Measurements from ENCODE around the gene RAD21L1. TPM values are rescaled to one million over a fixed set of nuclear protein-coding genes. Genes with fewer than 3 reads are reported as not detected.

Gene RAD21L1
- total RNA-seq = under 1 TPM in 1 of 2 donors, not detected in 1; 0.23 TPM
- polyA plus RNA-seq = under 1 TPM in 1 of 2 donors, not detected in 1; 0.02 TPM
- long read RNA-seq, donor 1 = 0 reads
- long read RNA-seq, donor 2 = 0 reads
- long read RNA-seq, donor 3 = 0 reads
- long read RNA-seq, donor 4 = 0 reads
- long read RNA-seq, donor 5 = 0 reads

DNA sequence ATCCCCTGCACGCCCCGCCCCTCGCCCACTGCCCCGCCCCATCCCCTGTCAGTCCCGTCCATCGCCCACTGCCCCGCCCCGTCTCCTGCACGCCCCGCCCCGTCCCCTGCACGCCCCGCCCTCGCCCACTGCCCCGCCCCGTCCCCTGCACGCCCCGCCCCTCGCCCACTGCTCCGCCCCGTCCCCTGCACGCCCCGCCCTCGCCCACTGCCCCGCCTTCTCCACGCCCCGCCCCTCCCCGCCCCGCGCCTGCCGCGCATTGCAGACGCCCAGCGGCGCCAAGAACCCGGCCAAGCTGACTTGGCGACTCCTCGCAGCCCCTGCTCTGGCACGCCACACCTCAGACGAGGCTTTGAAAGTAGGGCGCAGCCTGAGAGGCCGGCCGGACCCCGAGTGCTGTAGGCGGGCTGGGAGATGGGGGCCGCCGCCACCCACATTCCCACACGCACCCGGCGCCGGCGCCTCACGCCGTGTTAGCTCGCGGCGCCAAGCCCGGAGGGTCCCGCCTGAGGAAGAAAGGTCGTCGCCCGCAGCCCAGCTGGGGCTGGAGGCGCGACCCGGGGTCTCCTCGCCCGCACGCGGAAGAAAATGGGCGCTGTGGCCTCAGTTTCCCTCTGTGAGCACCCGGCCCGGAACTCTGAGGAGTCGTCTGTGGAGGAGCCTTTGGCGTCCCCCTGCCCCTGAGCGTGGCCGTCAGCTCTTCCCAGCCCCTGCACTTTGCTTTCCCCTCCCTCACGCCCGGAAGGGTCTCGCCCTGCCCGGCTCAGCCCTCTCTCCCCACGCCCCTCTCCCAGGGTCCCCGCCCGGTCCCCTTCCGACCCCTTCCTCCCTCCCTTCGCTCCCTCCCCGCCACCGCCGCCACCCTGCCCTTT lies at the start of gene RAD21L1:
TSS of gene RAD21L1 (plus strand) at position 262 of the 872 bp plus-strand sequence. CDS start 2,410 bp downstream, outside the sequence.
- peaks cover 0 to 6% (median 0%) of the 10 kb centered on the region in 5 donors for H3K4me1 ChIP-seq (ENCODE audit: control insufficient read depth in 5 of 5, insufficient read depth in 5 of 5, low read length in 5 of 5)
- no peaks in the 10 kb centered on the region for H3K36me3 ChIP-seq (ENCODE audit: control insufficient read depth in 4 of 4, insufficient read depth in 4 of 4, low read length in 4 of 4)
- ATAC-seq (ENCODE audit: insufficient read depth, low FRiP score) (peak; percentile 96), DNase-seq (peak; percentile 71 to 85 (median 82))
- TF ChIP-seq, protein P1, sequence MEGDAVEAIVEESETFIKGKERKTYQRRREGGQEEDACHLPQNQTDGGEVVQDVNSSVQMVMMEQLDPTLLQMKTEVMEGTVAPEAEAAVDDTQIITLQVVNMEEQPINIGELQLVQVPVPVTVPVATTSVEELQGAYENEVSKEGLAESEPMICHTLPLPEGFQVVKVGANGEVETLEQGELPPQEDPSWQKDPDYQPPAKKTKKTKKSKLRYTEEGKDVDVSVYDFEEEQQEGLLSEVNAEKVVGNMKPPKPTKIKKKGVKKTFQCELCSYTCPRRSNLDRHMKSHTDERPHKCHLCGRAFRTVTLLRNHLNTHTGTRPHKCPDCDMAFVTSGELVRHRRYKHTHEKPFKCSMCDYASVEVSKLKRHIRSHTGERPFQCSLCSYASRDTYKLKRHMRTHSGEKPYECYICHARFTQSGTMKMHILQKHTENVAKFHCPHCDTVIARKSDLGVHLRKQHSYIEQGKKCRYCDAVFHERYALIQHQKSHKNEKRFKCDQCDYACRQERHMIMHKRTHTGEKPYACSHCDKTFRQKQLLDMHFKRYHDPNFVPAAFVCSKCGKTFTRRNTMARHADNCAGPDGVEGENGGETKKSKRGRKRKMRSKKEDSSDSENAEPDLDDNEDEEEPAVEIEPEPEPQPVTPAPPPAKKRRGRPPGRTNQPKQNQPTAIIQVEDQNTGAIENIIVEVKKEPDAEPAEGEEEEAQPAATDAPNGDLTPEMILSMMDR (IDR thresholded peaks at IDR 0.05; ENCODE audit: control extremely low read depth, extremely low read depth) = no peak
- peak within 1 kb of the TSS; percentile 50 for H3K4me3 ChIP-seq
- peak within 1 kb of the TSS in 1 of 2 donors; percentile 25 for H3K9ac ChIP-seq (ENCODE audit: insufficient read depth in 1 of 2, low read length in 2 of 2)
- H3K27ac ChIP-seq (ENCODE audit: low read depth in 1 of 2, low read length in 1 of 2) = peak within 1 kb of the TSS in 1 of 2 donors; percentile 72
- no peaks in the 10 kb centered on the region for H3K9me3 ChIP-seq (ENCODE audit: control insufficient read depth in 4 of 4, insufficient read depth in 3 of 4, low read length in 3 of 4)
- whole genome bisulfite sequencing, 2 donors = 0 to 2% methylated on average over 39 to 87 of the region's 88 CpGs
- peaks cover 0 to 36% (median 22%) of the 10 kb centered on the region in 3 donors for H3K27me3 ChIP-seq (ENCODE audit: control insufficient read depth in 3 of 3, insufficient read depth in 3 of 3, low read length in 2 of 3)

- Histone ChIP-seq H3K4me3 (no peak overlapping the region), H3K9me3 (ENCODE audit: control insufficient read depth in 4 of 4, insufficient read depth in 3 of 4, low read length in 3 of 4) (no peaks in the 10 kb centered on the region), H3K36me3 (ENCODE audit: control insufficient read depth in 4 of 4, insufficient read depth in 4 of 4, low read length in 4 of 4) (peaks cover 5 to 33% (median 13%) of the 10 kb centered on the region in 4 donors), H3K4me1 (ENCODE audit: control insufficient read depth in 5 of 5, insufficient read depth in 5 of 5, low read length in 5 of 5) (no peaks in the 10 kb centered on the region), H3K27ac (ENCODE audit: low read depth in 1 of 2, low read length in 1 of 2) (no peak overlapping the region), H3K9ac (ENCODE audit: insufficient read depth in 1 of 2, low read length in 2 of 2) (no peak overlapping the region), H3K27me3 (ENCODE audit: control insufficient read depth in 3 of 3, insufficient read depth in 3 of 3, low read length in 2 of 3) (no peaks in the 10 kb centered on the region)
- DNase-seq (no peak), ATAC-seq (ENCODE audit: insufficient read depth, low FRiP score) (no peak)
- 86 to 91% methylated on average over 5 of the region's 5 CpGs for WGBS, 2 donors
- TF ChIP-seq, protein P1 (IDR thresholded peaks at IDR 0.05; ENCODE audit: control extremely low read depth, extremely low read depth) = no peak
Observed at GRCh38 chr20:1177680-1178079, 48.2 kb upstream of the RAD21L1 start.

- Histone ChIP-seq H3K27ac (ENCODE audit: low read depth in 1 of 2, low read length in 1 of 2) (no peak overlapping the region), H3K4me3 (no peak overlapping the region), H3K27me3 (ENCODE audit: control insufficient read depth in 3 of 3, insufficient read depth in 3 of 3, low read length in 2 of 3) (peaks cover 0 to 3% (median 0%) of the 10 kb centered on the region in 3 donors), H3K9me3 (ENCODE audit: control insufficient read depth in 4 of 4, insufficient read depth in 3 of 4, low read length in 3 of 4) (no peaks in the 10 kb centered on the region), H3K36me3 (ENCODE audit: control insufficient read depth in 4 of 4, insufficient read depth in 4 of 4, low read length in 4 of 4) (peaks cover 2 to 30% (median 12%) of the 10 kb centered on the region in 4 donors), H3K4me1 (ENCODE audit: control insufficient read depth in 5 of 5, insufficient read depth in 5 of 5, low read length in 5 of 5) (no peaks in the 10 kb centered on the region), H3K9ac (ENCODE audit: insufficient read depth in 1 of 2, low read length in 2 of 2) (no peak overlapping the region)
- ATAC-seq (ENCODE audit: insufficient read depth, low FRiP score) = no peak
- DNase-seq = no peak
- TF ChIP-seq, protein P1 (IDR thresholded peaks at IDR 0.05; ENCODE audit: control extremely low read depth, extremely low read depth) = no peak
- WGBS, 2 donors = 95 to 96% methylated on average over 3 of the region's 3 CpGs
Observed at GRCh38 chr20:1178103-1178502, 47.7 kb upstream of the RAD21L1 start.

Measured in lung (tissue), 16 donors.